DOHH2 (cell line): Measurements from ENCODE around the gene DONSON.

Experiments used
- H3F3A ChIP-seq: fragments of 200-600 bp; sonication (generic), shearing (Covaris generic); 2 replicates; pipeline ENCODE4 v1.6.0; 2016; ENCODE audit warnings: antibody characterized with exemption, mild to moderate bottlenecking; ENCODE audit not compliant: control insufficient read depth, insufficient read depth
- H3K27ac ChIP-seq: fragments of 200-600 bp; sonication (generic); 2 replicates; pipeline ENCODE4 v1.5.1; 2014; ENCODE audit warnings: low read depth, mild to moderate bottlenecking, low read length, moderate library complexity
- H3K27me3 ChIP-seq: fragments of 200-600 bp; sonication (generic); 2 replicates; pipeline ENCODE4 v1.6.1; 2014; ENCODE audit warnings: mild to moderate bottlenecking, low read length, mixed read lengths; ENCODE audit not compliant: control insufficient read depth
- H3K36me3 ChIP-seq: fragments of 200-600 bp; sonication (generic); 2 replicates; pipeline ENCODE4 v1.6.1; 2014; ENCODE audit warnings: mild to moderate bottlenecking, low read length, moderate library complexity, mixed read lengths; ENCODE audit not compliant: control insufficient read depth
- H3K4me1 ChIP-seq: fragments of 200-600 bp; sonication (generic); 2 replicates; pipeline ENCODE4 v1.6.1; 2014; ENCODE audit warnings: mild to moderate bottlenecking, low read length, mixed read lengths; ENCODE audit not compliant: control insufficient read depth
- H3K4me2 ChIP-seq: fragments of 200-600 bp; sonication (generic); 2 replicates; pipeline ENCODE4 v1.6.0; 2014; ENCODE audit warnings: mild to moderate bottlenecking, low read length, moderate library complexity
- H3K4me3 ChIP-seq: fragments of 200-600 bp; sonication (generic); 2 replicates; pipeline ENCODE4 v1.5.1; 2014; ENCODE audit warnings: mild to moderate bottlenecking, low read length, mixed read lengths
- H3K79me2 ChIP-seq: fragments of 200-600 bp; sonication (generic); 2 replicates; pipeline ENCODE4 v1.6.1; 2014; ENCODE audit warnings: mild to moderate bottlenecking, low read length, mixed read lengths; ENCODE audit not compliant: control insufficient read depth
- H3K9me2 ChIP-seq: fragments of 200-600 bp; sonication (generic); replicated peaks from 2 replicates; pipeline ENCODE4 v1.6.1; 2014; ENCODE audit warnings: mild to moderate bottlenecking, low read length, mixed read lengths; ENCODE audit not compliant: control insufficient read depth
- H3K9me3 ChIP-seq: fragments of 200-600 bp; sonication (generic); 2 replicates; pipeline ENCODE4 v1.6.1; 2014; ENCODE audit warnings: antibody characterized with exemption, low read length, mixed read lengths; ENCODE audit not compliant: control insufficient read depth, insufficient read depth
- H4K20me1 ChIP-seq: fragments of 200-600 bp; sonication (generic); 2 replicates; pipeline ENCODE4 v1.6.0; 2014; ENCODE audit warnings: low read depth, mild to moderate bottlenecking, antibody characterized with exemption, low read length, moderate library complexity; ENCODE audit not compliant: control insufficient read depth, insufficient read depth
- EZH2phosphoT487 ChIP-seq: fragments of 200-600 bp; sonication (generic); IDR thresholded peaks from 2 replicates; pipeline ENCODE4 v1.6.1; 2017; ENCODE audit warnings: borderline replicate concordance, mild to moderate bottlenecking, antibody characterized with exemption, low read length, moderate library complexity, mixed read lengths
- TF ChIP-seq, protein P1 (sequence below): fragments of 200-600 bp; sonication (generic); IDR thresholded peaks from one replicate; pipeline ENCODE4 v1.5.1; 2014; ENCODE audit warnings: antibody characterized with exemption, mild to moderate bottlenecking, low read depth, low read length; ENCODE audit not compliant: poor library complexity, severe bottlenecking

The DONSON gene

DNA sequence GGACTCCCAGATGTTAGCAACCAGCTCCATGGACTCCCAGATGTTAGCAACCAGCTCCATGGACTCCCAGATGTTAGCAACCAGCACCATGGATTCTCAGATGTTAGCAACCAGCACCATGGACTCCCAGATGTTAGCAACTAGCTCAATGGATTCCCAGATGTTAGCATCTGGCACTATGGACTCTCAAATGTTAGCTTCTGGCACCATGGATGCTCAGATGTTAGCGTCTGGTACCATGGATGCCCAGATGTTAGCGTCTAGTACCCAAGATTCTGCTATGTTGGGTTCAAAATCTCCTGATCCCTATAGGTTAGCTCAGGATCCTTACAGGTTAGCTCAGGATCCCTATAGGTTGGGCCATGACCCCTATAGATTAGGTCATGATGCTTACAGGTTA is 36.8 kb downstream of the DONSON start:
- Histone ChIP-seq H3F3A (peaks cover 9% of the 10 kb centered on the region; the same call in 1 of the 2 replicates), H3K9me2 (no peaks in the 10 kb centered on the region), H3K9me3 (no peaks in the 10 kb centered on the region), H3K27me3 (no peaks in the 10 kb centered on the region), H3K4me2 (no peak overlapping the region), H3K36me3 (peaks cover 97% of the 10 kb centered on the region), H3K4me3 (no peak overlapping the region), H4K20me1 (peaks cover 41% of the 10 kb centered on the region), H3K79me2 (peaks cover 100% of the 10 kb centered on the region), H3K4me1 (no peaks in the 10 kb centered on the region), H3K27ac (no peak overlapping the region)
- no peak for TF ChIP-seq EZH2phosphoT487
- TF ChIP-seq, protein P1, sequence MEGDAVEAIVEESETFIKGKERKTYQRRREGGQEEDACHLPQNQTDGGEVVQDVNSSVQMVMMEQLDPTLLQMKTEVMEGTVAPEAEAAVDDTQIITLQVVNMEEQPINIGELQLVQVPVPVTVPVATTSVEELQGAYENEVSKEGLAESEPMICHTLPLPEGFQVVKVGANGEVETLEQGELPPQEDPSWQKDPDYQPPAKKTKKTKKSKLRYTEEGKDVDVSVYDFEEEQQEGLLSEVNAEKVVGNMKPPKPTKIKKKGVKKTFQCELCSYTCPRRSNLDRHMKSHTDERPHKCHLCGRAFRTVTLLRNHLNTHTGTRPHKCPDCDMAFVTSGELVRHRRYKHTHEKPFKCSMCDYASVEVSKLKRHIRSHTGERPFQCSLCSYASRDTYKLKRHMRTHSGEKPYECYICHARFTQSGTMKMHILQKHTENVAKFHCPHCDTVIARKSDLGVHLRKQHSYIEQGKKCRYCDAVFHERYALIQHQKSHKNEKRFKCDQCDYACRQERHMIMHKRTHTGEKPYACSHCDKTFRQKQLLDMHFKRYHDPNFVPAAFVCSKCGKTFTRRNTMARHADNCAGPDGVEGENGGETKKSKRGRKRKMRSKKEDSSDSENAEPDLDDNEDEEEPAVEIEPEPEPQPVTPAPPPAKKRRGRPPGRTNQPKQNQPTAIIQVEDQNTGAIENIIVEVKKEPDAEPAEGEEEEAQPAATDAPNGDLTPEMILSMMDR, result no peak

DNA sequence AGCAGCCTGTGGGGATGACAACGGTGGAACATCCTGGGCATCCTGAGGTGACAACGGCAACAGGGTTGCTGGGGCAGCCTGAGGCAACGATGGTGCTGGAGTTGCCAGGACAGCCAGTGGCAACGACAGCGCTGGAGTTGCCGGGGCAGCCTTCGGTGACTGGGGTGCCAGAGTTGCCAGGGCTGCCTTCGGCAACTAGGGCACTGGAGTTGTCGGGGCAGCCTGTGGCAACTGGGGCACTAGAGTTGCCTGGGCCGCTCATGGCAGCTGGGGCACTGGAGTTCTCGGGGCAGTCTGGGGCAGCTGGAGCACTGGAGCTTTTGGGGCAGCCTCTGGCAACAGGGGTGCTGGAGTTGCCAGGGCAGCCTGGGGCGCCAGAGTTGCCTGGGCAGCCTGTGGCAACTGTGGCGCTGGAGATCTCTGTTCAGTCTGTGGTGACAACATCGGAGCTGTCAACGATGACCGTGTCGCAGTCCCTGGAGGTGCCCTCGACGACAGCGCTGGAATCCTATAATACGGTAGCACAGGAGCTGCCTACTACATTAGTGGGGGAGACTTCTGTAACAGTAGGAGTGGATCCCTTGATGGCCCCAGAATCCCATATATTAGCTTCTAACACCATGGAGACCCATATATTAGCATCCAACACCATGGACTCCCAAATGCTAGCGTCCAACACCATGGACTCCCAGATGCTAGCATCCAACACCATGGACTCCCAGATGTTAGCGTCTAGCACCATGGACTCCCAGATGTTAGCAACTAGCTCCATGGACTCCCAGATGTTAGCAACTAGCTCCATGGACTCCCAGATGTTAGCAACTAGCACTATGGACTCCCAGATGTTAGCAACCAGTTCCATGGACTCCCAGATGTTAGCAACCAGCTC is 37.5 kb downstream of the DONSON start:
- H3K27me3 ChIP-seq, result no peaks in the 10 kb centered on the region
- no peaks in the 10 kb centered on the region for H3K9me2 ChIP-seq
- H3K4me1 ChIP-seq, result no peaks in the 10 kb centered on the region; the same call in 1 of the 2 replicates
- no peak for TF ChIP-seq EZH2phosphoT487
- H3K4me3 ChIP-seq, result no peak overlapping the region
- H3K4me2 ChIP-seq, result no peak overlapping the region
- peaks cover 97% of the 10 kb centered on the region for H3K36me3 ChIP-seq
- H4K20me1 ChIP-seq, result peaks cover 38% of the 10 kb centered on the region
- H3K27ac ChIP-seq, result no peak overlapping the region
- peaks cover 100% of the 10 kb centered on the region for H3K79me2 ChIP-seq
- H3F3A ChIP-seq, result peaks cover 7% of the 10 kb centered on the region; the same call in 1 of the 2 replicates
- no peaks in the 10 kb centered on the region for H3K9me3 ChIP-seq

DNA sequence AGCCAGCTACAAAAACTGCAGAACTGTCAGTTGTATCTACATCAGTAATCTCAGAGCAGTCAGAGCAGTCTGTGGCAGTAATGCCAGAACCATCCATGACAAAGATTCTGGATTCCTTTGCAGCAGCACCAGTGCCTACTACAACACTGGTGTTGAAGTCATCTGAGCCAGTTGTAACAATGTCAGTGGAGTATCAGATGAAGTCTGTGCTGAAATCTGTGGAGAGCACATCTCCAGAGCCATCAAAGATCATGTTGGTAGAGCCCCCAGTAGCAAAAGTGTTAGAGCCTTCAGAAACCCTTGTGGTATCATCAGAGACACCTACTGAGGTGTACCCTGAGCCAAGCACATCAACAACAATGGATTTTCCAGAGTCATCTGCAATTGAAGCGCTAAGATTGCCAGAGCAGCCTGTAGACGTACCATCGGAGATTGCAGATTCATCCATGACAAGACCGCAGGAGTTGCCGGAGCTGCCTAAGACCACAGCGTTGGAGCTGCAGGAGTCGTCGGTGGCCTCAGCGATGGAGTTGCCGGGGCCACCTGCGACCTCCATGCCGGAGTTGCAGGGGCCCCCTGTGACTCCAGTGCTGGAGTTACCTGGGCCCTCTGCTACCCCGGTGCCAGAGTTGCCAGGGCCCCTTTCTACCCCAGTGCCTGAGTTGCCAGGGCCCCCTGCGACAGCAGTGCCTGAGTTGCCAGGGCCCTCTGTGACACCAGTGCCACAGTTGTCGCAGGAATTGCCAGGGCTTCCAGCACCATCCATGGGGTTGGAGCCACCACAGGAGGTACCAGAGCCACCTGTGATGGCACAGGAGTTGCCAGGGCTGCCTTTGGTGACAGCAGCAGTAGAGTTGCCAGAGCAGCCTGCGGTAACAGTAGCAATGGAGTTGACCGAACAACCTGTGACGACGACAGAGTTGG is 38.4 kb downstream of the DONSON start:
- TF ChIP-seq, protein P1, result no peak
- no peak for TF ChIP-seq EZH2phosphoT487
- H3K27me3 ChIP-seq, result no peaks in the 10 kb centered on the region
- H3K9me3 ChIP-seq, result no peaks in the 10 kb centered on the region
- H3K4me2 ChIP-seq, result no peak overlapping the region
- H3K36me3 ChIP-seq, result peaks cover 97% of the 10 kb centered on the region
- H3K9me2 ChIP-seq, result no peaks in the 10 kb centered on the region
- peaks cover 7% of the 10 kb centered on the region for H3K4me1 ChIP-seq
- H3F3A ChIP-seq, result 0 out of 2 replicates have a peak, but pooled peaks cover 9% of the 10 kb centered on the region
- no peak overlapping the region for H3K27ac ChIP-seq
- H3K4me3 ChIP-seq, result no peak overlapping the region
- peaks cover 42% of the 10 kb centered on the region for H4K20me1 ChIP-seq
- H3K79me2 ChIP-seq, result peaks cover 100% of the 10 kb centered on the region
